ENCODE data around the gene KCNQ1.

KCNQ1 gene

DNA sequence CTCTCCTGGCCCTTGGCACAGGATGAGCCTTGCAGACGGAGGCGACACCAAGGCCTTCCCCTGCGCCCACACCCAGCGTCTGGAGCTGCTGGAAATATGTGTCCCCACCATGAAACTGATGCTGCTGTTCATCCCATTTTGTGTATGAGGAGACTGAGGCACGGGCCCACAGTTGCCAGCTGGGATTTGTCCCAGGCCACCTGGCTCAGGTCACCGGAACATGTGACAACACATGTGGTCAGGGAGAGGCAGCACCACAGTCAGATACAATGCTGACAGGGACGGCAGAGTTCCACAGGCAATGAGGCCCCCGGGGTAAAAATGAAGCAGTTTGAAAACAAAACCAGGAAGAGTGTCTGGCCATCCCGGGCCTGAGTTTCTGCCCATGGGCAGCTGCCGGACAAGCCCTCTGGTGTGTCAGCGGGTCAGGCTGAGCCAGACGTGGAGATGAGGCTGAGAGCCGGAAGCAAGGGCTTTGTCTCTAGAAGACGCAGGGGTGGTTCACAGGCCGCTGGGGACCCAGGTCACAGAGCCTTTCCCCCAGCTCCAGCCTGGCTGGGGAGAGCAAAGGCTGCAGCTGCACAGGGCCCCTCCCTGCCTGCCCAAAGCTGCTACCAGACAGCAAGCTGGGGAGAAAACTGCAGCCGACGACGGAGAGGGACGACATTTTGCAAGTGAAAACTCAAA, 360.0 kb downstream of the KCNQ1 start:
- peak; percentile 8 for DNase-seq

DNA sequence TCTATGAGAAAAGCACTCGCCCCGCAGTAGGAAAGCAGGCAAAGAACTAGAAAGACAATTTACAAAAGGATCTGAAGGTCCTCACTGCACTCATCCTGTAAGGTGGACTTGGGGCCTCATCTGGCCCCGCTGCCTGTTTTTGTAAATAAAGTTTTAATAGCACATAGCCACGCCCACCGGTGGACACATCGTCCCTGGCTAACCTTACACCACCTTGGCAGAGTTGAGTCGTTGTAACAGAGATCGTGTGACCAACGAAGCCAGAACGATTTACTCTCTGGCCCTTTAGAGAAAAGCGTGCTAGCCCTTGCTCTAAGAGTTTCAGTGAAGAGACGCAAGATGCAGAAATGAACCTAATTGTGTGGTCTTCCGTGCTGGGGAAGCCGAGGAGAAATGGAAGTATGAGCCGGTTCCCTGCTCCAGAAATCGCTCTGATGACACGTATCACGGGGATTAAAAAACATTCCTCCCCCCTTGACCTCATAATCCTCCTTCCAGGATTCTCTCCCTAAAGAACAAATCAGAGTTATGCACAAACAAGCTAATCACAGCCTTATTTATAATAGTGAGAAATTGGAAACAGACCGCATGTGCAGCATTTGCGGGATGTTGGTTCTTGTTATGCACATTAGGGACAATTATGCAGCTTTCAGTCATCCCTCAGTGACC, 360.7 kb downstream of the KCNQ1 start:
- no peak for DNase-seq

DNA sequence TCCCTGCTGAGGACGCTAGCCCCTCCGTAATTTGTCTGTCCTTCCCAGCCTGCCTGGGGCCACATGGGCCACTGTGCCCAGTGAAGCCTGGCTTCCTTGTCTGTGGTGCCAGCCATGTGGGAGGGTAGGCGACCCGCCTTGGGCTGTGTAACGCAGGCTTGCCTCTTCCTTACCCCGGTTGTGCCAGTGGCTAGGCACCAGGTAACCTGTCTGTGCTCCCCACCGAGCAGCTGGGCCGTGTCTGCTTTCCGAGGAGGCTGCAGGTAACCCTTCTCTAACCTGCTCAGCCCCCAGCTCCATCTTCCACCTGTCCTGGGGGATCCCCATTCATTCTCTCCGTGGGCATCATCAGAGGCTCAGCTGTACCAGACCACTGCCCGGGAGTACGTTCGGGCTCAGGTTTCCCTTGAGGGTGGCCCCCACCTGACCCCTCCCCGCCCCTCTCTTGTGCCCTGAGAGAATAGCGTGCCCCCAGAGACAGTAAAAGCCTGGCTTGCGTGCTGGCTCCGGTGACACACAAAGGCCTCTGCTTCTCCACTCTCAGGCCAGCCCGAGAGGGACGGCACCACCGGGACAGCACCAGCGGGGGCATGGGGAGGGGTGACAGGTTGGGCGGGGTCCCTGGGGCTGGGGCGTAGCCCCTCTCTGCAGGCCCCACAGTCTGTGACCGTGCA, 361.7 kb downstream of the KCNQ1 start:
- DNase-seq: peak; percentile 15

DNA sequence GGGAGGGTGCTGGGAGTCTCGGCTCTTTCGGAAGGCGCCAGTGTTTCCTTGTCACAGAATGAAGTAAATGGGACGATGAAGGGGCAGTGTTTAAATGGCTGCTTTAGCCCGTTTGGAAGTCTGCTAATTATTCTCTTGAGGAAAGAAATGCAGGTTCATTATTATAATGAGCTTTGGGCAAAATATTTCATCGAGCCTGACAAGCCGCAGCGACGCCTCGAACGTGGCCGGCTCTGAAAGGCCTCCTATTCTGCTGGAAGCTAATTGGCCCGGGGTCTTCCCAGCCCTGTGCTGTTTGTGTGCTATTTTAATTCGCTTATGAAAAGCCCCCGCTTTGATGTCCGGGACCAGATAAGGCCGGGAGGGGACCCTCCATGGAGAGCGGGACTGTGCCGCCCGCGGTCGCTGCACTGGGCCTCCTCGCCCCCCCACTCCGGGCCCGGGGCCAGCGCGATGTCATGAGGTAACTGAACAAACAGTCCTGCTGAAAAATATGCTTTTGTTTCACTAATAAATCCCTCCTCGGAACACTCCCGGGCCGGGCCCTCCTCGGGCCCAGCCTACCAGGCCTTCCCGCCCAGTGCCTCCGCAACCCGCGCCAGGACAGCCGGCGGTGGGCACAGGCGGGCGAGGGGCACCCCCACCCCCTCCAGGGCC, 362.3 kb downstream of the KCNQ1 start:
- DNase-seq: peak; percentile 1

DNA sequence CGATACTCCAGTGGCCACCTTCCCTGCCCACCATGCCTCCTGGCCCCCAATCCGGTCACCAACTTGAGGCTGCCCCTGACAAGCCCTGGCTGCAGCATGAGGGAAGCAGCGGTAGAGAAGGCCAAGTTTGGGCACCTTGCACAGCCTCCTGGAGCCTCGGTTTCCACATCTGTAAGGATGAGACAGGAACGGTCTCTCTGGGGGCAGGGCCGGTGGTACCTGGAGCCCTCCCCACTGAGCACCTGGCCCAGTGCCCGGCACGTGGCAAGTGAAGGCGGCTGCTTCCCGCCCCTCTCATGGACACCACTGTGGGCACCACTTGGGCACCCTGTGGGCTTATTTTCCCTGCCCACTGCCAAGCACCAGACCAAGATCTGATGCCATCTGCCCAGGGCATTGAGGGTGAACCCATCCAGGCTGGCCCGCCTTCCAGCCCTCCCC, 363.0 kb downstream of the KCNQ1 start:
- peak; percentile 4 for DNase-seq

DNA sequence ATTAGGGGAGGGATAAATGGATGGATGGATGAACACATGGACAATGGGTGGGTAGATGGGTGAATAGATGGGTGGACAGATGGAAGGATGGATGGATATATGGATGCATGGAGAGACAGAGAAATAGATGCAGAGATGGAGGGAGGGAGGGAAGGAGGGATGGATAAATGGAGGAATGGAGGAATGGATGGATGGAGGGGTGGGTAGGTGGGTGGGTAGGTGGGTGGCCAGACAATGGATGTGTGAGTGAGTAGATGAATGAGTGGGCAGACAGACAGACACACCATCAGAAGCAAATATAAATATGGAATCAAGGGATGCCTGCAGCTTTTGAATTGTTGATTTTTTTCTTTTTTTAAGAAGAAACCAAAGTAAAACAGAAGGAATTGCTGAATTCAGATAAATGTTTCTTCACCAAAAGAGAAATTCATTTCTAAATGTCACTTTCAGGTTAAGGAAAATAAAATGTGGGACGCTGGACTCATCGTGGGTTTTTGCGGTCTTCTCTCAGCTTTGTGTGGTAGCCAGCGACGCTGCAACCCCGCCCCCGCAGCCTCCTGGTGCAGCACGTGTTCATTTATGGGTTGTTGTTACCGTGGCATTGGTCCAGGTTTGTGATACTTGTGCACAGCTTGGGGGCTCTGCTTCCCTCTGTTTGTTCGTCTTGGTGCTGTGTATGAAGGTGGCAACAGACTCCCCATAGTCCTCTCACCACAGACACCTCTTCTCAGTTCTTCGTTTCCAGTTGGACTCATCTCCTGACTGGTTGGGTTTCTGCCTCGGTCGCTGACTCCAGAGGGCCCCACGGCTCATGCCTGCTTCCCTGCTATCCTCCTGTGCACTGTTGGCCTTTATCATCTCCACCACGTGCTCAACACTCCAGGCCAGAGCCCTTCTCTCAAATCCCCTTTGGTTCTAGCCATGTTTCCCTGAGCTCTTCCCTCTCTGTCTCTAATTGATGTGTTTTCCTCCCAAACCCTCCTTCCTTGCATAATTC, 364.3 kb downstream of the KCNQ1 start:
- DNase-seq: peak; percentile 13

DNA sequence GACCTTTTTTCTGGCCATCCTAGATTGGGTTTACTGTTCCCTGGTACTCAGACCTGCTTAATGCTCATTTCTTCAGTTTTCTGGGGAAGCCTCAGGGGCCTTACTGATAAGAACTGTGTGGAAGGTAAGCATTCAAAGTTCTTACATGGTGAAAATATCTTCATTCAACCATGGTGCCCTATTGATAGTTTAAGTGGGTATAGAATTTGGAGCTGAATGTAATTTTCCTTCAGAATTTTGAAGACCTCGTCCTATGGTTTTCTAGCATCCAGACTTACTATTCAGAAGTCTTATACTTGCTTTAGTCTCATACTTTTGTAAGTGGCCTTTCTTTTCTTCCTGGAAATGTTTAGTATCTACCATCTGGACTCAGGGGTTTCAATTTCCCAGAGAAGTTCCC, 365.0 kb downstream of the KCNQ1 start:
- DNase-seq: no peak

DNA sequence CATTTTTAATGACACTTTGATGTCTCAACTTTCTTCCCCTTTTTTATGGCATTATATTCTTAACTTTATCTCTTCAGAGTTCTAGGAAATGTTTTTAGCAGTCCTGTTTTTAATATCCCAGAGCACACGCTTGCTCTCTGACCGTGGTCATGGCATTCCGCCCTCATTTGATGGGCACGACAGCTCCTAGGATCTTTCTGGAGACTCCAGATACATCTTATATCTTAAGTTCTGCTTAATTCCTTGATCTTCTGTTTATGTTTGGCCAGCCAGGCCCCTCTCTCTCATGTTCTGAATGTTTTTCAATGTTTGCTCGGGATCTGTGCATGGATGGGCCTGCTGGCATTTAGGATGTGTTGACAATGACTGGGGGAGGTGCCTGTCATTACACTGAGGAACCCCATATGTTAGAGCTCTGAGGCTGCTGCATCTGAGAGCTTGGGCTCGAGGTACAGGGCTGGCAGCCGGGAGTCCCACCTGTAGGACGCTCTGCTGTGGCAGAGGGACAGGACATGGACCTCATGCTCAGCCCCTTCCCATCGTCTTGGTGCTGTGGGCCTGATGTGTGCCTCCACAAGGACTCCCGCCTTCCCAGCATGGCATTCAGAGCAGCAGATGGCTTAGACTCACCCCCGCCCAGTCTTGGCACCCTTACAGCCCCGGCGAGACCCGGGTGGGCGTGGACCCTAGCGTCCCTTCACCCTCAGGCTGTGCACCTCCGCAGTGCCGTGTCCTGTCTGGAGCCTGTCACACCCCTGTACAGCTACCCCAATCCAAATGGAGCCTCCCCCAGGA, 365.8 kb downstream of the KCNQ1 start:
- no peak for DNase-seq

DNA sequence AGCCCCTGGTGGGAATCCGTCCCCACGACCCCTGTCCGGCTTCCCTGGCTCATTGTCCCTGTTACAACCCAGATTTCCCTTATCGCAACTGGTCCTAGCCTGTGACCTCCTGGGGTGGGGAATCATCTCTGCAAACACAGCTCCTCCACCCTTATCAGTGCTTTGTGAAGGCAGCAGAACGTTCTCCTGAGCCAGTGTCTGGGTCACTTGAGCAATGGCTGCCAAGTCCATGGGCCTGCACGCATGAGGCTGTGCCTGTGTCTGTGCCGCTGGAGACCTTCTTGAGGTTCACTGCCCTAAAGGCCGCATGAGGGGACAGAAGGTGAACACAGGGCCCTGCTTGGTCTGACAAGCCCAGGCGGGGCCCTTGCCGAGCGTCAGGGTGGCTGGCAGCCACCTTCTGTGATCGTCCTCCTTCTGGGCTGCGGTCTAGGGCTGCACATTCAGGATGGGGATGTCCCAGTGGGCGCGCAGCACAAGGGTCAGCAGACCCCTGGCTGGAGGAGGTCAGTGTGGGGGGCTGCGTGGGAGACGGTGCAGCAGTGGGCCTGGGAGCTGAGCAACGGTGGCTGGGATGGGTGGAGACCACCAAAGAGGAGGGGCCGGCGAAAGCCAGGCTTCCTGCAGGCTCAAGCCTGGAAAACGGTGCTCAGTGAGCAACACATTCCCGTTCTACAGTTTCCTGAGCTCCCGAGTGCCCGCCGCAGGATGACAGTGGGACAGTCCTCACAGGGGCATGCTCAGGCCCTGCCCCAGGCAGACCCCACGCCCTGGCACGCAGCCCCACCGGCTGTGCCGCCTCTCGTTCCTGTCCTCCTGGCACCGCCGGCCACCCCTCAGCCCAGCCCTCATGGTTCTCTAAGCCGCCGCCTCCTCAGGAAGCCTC, 366.6 kb downstream of the KCNQ1 start:
- DNase-seq: no peak

DNA sequence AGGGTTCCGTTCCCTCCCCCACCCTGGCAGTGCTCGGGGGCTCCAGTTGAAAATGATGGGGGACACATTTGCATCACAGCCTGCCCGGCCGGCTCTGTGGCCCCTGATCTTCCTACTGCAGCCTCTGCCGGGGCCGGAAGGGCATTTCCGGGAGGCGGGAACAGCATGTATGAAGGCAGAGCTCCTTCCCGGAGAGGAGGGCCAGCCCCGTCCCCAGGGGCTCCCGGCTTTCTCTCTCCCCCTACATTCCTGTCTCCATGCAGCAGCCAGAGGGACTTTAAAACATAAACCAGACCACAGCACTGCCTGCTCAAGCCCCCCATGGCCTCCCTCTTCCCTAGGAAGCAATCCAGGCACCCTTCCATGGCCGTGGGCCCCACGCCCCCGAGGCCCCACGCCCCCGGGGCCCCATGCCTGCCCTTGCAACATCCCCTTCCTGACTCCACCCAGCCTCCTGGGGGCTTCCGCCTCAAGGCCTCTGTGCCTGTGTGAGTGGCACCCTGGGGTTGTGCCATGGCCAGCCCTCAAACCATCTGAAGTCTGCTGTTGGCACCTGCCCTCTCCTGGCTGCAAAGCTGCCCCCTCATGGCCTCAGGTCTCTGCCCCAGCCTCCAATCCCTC, 367.7 kb downstream of the KCNQ1 start:
- no peak for DNase-seq

DNA sequence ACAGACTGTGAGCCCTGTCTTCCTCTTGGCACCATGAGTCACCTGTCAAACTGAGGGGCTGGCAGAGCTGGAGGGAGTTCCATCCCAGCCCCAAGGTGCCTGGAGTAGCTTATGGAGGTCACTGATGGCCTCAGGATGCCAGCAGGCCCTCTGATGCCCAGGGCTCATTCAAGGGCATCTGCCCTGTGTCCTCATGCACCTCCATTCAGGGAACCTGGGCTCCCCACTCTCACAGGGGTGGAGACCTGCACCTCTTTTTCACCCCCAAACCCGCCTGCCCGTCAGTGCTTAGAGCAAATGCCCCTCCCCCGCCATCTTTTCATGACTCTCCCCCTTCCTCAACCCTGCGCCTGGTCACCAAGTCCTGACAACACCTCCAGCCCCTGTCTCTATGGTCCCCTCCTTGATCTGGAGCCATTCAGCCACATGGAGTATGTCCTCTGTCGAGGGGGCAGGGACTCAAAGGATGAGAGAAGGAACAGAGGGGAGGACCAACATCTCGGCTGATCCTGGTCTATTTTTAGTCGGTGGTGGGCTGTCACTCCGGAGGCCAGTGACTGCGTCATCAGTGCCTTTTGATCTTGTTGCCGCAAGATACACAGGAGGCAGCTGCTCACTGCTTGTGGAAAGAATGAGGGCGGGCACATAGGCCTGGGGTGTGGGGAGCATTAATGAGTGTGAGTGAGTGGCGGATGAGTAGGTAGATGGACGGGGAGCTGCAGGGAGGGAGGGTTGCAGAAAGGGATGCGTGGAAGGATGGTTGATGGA, 368.5 kb downstream of the KCNQ1 start:
- DNase-seq: no peak

DNA sequence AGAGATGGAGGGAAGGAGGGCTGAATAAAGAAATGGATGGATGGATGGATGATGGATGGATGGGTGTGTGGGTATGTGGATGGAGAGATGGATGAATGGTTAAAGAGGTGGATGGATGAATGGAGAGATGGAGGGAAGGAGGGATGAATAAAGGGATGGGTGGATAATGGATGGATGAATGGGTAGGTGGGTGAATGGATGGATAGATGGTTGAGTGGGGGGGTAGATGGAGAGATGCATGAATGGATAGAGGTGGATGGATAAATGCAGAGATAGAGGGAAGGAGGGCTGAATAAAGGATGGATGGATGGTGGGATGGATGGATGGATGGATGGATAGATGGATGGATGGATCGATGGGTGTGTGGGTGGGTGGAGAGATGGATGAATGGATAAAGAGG, 369.2 kb downstream of the KCNQ1 start:
- DNase-seq: no peak

DNA sequence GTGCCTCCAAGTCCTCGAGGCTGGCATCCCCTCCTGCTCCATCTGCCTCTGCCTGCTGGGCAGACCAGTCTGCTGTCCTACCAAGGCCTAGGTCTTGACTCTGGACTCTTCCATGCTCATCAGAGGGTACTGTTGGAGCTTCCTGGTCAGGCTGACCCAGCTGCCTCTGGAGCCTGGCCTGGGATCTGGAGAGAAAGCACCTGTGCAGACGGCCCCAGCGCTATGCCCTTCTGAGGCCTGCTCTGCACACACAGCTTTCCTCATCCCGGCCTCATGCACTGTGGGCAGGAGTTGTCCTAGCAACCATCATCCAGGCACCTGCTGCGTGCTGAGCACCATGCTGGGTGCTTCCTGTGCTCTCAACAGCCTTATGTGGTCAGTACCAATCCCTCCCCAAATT, 369.9 kb downstream of the KCNQ1 start:
- DNase-seq: no peak

DNA sequence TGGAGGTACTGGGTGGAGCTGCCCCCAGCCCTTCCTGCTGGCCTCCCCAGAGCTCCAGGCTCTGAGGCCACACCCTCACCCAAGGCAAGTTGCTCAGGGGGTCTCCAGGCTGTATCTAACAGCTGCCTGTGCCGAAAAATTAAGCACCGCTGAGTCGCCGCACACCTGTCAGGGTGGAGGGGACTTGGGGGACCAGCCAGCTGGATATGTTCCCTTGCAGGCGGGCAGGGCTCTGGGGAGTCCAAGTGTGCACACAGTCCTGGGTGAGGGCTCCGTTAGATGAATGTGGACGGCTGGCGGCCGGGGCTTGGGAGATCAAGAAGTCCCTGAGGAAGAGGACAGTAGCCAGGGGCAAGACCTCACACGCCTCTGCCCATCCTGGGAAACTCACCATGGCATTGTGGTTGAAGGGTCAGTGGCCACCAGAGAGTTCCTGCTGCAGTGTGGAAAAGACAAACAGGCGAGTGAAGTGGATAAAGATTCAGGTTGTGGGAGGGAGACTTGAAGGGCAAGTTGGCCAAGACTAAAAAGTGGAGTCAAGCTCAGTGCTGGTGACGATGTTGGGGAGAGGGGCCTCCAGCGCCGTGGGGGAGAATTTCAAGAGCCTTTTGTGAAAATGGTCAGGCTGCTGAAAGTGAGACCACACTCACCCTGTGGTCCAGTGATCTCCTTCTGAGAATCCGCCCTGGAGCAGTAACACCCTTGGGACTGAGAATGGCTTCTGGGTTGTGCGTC, 371.1 kb downstream of the KCNQ1 start:
- DNase-seq: no peak

DNA sequence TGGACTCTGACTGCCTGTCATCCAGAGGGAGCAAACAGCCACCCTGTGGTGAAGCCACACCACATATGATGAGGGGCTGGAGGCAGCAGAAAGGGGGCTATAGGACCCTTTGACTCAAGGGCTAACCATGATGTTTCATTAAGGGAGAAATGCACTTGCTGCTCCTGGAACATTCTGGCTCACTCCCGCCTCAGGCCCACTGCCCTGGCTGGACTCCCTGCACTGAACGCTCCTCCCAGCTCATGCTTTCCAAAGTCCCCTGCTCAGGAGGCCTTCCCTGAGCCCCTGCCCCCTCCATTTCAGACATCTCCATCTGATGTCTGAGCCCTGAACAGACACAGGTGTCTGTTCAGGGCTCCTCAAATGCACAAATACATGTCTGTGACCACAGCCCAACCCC, 371.7 kb downstream of the KCNQ1 start:
- DNase-seq: no peak

DNA sequence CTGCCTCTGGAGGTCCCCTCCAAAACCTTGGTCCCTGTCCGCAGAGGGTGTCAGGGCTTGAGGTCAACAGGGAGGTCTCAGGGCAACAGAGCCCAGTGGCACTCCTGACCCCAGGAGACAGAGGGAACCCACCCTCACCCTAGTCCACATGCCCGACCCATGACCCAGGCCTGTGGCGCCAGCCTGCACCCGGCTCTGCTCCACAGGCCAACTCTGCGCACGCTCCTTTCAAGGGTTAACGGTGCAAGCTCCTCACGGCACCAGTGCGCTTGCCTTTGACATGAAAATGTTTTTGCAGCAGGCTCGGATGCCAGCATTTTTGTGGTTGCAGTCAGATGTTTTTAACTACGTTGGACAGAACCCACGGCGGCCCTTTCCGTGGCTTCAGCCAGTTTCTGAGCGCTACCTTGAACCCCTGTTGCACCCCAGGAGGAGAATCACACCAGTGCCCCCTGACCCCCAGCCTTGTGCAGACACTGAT, 372.2 kb downstream of the KCNQ1 start:
- no peak for DNase-seq

DNA sequence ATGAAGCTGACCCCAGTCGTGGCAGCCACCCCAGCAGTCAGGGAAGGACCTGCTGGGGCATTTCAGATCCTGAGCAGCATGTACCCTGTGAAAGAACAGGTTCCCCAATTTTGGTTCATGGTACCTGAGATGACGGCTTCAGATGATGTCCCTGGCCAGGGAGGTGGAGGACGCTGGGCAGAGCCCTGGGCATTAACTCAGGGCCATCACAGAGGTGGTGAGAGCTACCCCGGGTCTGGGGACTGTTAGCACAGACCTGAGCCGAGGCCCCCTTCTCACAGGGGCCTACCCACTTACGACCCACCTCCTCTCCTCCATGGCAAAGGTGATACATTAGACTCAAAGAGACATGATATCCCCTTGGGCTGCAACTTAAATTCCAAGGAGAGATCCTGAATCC, 372.6 kb downstream of the KCNQ1 start:
- no peak for DNase-seq

DNA sequence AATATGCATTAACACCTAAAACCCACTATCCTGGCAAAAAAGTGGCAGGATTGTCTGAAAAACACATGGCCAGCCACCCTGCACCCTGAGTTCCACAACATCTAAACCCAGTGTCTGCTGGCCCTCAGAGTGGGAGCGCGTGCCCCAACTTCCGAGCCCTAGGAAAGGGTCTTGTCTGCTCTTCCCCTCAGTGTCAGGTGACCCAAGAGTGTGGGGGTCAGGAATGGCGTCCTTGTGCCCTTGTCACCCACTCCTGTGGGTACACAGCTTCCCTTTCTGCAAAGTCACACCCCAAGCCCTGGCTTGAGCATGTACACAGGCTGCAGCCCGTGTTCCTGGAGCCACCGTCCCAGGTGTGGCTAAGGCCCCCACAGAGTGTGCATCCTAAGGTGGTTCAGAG, 373.2 kb downstream of the KCNQ1 start:
- DNase-seq: no peak
